Coronary artery (tissue), 2 donors: ENCODE data around the gene PRMT7.

Experiments used
- DNase-seq: peaks from one replicate; pipeline ENCODE4 v3.0.0-alpha.2; 2017; ENCODE audit warnings: low spot score
- H3K27ac ChIP-seq, 2 donors: fragments of 200-600 bp; sonication (generic); one replicate each; pipeline ENCODE4 v1.5.1; 2016 to 2019
- H3K4me3 ChIP-seq: fragments of 200-600 bp; sonication (generic); 2 replicates; pipeline ENCODE4 v1.5.1; 2016; ENCODE audit warnings: mild to moderate bottlenecking, moderate library complexity
- TF ChIP-seq, protein P1 (sequence below): fragments of 200-600 bp; sonication (generic); IDR thresholded peaks from one replicate; pipeline ENCODE4 v1.5.1; 2019; ENCODE audit warnings: antibody characterized with exemption

PRMT7 gene

DNA sequence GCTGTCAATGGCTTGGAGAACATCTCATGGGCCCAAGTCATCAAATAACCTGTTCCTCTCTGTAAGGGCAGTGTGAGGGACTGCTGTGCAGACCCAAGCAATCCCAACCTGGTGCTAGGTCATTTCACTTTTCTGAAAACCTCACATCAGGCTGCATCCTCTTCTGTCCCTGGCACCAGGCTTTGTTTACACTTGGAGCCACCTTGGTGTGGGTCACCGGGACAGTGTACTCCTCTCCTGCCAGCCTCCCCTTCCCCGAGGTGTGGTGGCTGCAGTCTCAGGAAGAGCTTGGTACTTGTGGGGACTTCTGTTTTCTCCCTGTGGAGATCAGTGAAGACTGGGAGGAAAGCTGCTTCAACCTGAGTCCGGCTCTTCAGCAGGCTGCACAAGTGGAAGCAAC lies 12.5 kb upstream of the PRMT7 start:
- peak overlapping the region in 1 of 2 donors; percentile 65 for H3K27ac ChIP-seq
- TF ChIP-seq, protein P1, sequence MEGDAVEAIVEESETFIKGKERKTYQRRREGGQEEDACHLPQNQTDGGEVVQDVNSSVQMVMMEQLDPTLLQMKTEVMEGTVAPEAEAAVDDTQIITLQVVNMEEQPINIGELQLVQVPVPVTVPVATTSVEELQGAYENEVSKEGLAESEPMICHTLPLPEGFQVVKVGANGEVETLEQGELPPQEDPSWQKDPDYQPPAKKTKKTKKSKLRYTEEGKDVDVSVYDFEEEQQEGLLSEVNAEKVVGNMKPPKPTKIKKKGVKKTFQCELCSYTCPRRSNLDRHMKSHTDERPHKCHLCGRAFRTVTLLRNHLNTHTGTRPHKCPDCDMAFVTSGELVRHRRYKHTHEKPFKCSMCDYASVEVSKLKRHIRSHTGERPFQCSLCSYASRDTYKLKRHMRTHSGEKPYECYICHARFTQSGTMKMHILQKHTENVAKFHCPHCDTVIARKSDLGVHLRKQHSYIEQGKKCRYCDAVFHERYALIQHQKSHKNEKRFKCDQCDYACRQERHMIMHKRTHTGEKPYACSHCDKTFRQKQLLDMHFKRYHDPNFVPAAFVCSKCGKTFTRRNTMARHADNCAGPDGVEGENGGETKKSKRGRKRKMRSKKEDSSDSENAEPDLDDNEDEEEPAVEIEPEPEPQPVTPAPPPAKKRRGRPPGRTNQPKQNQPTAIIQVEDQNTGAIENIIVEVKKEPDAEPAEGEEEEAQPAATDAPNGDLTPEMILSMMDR: no peak
- DNase-seq: no peak
- no peak overlapping the region for H3K4me3 ChIP-seq

DNA sequence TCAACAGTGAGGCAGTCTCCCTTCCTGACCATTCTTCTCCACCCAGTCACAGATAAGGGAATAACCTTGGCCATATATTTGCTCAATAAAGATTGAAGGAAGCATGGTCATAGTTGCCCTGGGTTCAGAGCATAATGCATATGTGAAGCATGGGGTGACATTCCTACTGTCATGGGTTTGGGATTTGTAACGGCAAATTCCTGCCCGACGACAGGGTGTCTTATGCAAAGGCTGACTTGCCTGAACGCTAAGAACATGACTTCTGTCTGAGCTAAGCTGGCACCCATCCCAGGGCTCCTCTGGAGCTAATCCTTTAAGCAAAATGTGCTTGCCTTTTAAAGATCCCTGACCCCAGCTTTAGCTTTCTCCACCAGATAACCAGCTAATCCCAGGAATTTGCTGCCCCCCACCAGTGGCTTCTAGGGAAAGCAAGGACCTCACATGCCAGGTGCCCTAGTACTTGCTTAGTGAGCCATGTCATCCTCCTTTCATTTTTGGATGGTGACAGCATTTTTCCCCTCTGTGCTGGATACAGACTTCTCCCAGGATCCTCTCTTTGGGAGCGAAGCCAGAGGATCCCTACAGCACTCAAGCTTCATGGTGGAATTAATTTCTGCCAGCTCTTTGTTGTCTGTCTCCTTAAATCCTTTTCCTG lies 11.8 kb upstream of the PRMT7 start:
- TF ChIP-seq, protein P1: no peak
- Histone ChIP-seq H3K4me3 (no peak overlapping the region), H3K27ac (peak overlapping the region in 1 of 2 donors; percentile 65)
- no peak for DNase-seq

- no peak for DNase-seq
- Histone ChIP-seq H3K4me3 (no peak overlapping the region), H3K27ac (peak overlapping the region in 1 of 2 donors; percentile 65)
- TF ChIP-seq, protein P1: no peak
Observed at GRCh38 chr16:68299571-68300453, 11.0 kb upstream of the PRMT7 start.

DNA sequence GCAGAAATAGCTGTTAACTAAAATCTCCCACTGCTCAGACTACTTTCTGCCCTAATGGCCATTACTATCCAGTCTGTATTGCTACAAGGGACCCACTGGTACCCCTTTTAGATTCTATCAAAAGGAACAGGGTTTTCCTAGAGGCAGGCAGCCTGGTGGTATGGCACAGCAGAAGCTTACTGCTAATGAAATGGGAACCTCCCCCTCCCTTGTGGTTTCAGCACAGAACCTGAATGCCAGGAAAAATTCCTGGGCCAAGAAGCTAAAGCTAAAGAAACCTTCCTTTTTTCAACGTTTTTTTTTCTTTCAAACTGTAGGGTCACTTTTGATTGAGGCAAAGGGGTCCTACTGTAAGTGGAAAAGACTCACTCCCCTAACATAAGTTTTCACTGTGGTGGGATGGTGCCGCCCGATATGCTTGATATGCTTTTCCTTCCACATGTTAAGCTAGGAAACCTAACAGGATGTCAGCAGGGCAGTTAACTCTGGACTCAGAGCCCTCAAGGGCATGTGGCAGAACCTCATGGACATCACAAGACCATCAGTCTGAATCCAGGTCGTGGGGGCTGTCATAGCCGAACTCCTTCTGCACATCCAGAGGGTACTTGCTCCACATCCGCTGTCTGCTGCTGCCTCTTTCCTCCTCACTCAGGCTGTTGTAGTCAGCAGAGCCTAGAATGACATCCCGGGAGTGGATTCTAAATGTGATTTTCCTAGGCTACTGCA lies 9.9 kb upstream of the PRMT7 start:
- H3K4me3 ChIP-seq: no peak overlapping the region
- no peak overlapping the region for H3K27ac ChIP-seq
- DNase-seq: no peak
- TF ChIP-seq, protein P1: no peak

DNA sequence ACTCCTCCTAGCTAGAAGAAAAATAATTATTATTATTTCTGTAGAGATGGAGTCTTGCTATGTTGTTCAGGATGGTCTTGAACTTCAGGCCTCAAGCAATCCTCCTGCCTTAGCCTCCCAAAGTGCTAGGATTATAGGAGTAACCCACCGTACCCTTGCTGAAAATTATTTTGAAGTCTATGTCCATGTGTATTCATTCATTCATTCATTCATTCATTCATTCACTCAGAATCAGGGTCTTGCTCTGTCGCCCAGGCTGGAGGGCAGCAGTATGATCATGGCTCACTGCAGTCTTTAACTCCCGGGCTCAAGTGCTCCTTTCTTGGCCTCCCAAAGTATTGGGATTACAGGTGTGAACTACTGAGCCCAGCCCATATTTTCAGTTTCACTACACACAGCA lies 4.2 kb upstream of the PRMT7 start:
- TF ChIP-seq, protein P1: no peak
- DNase-seq: no peak
- H3K4me3 ChIP-seq: no peak overlapping the region
- no peak overlapping the region for H3K27ac ChIP-seq

- no peak for DNase-seq
- TF ChIP-seq, protein P1: no peak
- peak overlapping the region; percentile 2 to 88 for H3K27ac ChIP-seq
- H3K4me3 ChIP-seq: peak overlapping the region; percentile 91
Observed at GRCh38 chr16:68309799-68310198, 1.0 kb upstream of the PRMT7 start.
